B cell (primary cell): Measurements from ENCODE around the gene HTT.

Experiments used
- EZH2 ChIP-seq: IDR thresholded peaks from 2 replicates; pipeline ENCODE4 v1.6.1; 2012; ENCODE audit warnings: borderline replicate concordance, low read depth, mild to moderate bottlenecking, moderate library complexity, low read length; ENCODE audit not compliant: insufficient read depth, poor library complexity, severe bottlenecking
- TF ChIP-seq, protein P1 (sequence below): fragments of 200-600 bp; IDR thresholded peaks from one replicate; pipeline ENCODE4 v1.8.0; 2022; ENCODE audit warnings: antibody characterized with exemption, mild to moderate bottlenecking

DNA sequence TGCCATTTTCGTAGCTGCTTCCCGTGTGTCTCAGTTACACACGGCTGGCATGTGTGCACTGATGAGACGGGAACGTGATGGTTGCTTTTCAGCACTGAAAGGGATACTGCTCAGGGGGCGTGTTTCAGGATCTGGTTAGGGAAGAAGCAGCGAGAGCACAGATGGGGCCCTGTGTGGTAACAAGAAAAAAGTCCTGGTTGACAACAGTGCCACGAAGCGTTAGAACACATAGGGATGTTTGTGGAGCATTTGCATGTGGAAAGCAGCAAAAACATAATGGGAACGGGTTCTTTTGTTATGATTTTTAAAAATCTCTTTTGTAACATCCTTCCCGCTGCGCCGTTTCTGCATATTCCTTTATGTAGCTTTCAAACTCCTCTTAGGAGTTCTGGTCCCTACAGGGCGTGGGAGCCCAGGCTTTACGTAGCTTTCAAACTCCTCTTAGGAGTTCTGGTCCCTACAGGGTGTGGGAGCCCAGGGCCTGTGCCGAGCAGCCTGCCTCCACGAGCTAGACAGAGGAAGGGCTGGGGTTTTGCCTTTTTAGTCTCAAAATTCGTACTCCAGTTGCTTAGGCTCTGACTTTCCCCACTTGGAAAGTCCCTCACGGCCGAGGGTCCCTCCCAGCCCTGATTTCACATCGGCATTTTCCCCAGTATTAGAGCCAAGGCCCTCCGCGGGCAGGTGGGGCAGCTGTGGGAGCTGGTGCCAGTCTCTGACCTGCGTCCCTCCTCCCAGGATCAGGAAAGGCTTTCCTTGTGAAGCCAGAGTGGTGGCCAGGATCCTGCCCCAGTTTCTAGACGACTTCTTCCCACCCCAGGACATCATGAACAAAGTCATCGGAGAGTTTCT lies 163.5 kb downstream of the HTT start:
- TF ChIP-seq, protein P1, sequence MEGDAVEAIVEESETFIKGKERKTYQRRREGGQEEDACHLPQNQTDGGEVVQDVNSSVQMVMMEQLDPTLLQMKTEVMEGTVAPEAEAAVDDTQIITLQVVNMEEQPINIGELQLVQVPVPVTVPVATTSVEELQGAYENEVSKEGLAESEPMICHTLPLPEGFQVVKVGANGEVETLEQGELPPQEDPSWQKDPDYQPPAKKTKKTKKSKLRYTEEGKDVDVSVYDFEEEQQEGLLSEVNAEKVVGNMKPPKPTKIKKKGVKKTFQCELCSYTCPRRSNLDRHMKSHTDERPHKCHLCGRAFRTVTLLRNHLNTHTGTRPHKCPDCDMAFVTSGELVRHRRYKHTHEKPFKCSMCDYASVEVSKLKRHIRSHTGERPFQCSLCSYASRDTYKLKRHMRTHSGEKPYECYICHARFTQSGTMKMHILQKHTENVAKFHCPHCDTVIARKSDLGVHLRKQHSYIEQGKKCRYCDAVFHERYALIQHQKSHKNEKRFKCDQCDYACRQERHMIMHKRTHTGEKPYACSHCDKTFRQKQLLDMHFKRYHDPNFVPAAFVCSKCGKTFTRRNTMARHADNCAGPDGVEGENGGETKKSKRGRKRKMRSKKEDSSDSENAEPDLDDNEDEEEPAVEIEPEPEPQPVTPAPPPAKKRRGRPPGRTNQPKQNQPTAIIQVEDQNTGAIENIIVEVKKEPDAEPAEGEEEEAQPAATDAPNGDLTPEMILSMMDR = no peak
- TF ChIP-seq EZH2 = no peak
